PFSK-1 (cell line): Measurements from ENCODE around the gene PCDHAC1.

Experiments used
- FOXP2 ChIP-seq: optimal IDR thresholded peaks from 2 replicates; pipeline ENCODE3; 2011; ENCODE audit warnings: borderline replicate concordance, control low read depth, inconsistent platforms; ENCODE audit not compliant: insufficient read depth; ENCODE audit errors: extremely low read length, extremely low read depth
- POLR2AphosphoS5 ChIP-seq: IDR thresholded peaks from 2 replicates; pipeline ENCODE4 v1.6.1; 2012; ENCODE audit warnings: low read depth, mild to moderate bottlenecking, control low read depth, low read length, moderate library complexity
- REST ChIP-seq, 2 experiments: IDR thresholded peaks; 2 replicates each; pipeline versions ENCODE4 v1.6.1 to v1.8.0; 2011 to 2012; ENCODE audit warnings: low read depth in 2 of 2, low read length in 2 of 2, control low read depth in 1 of 2, inconsistent platforms in 1 of 2, mild to moderate bottlenecking in 1 of 2, moderate library complexity in 1 of 2; ENCODE audit not compliant: insufficient read depth in 1 of 2
- SIN3A ChIP-seq: IDR thresholded peaks from 2 replicates; pipeline ENCODE4 v1.6.1; 2012; ENCODE audit warnings: mild to moderate bottlenecking, low read length, moderate library complexity, borderline replicate concordance; ENCODE audit not compliant: insufficient read depth
- TAF1 ChIP-seq: IDR thresholded peaks from 2 replicates; pipeline ENCODE4 v1.6.1; 2012; ENCODE audit warnings: low read length, control low read depth, borderline replicate concordance; ENCODE audit not compliant: insufficient read depth

Gene PCDHAC1

GRCh38 chr5:140966293-140967225 is 40.5 kb downstream of the PCDHAC1 start, which contains the start of gene PCDHAC2:
PCDHAC2 (plus strand) TSS chr5:140966476; CDS start chr5:140966767, 291 bp downstream.
- TF ChIP-seq FOXP2, result peak; percentile 13
- no peak for TF ChIP-seq REST (IDR thresholded peaks at IDR 0.05; ENCODE audit: insufficient read depth in 1 of 2, low read depth in 2 of 2, low read length in 2 of 2)

GRCh38 chr5:140967226-140967893 is 41.3 kb downstream of the PCDHAC1 start:
- TF ChIP-seq POLR2AphosphoS5 (no peak), REST (IDR thresholded peaks at IDR 0.05; ENCODE audit: insufficient read depth in 1 of 2, low read depth in 2 of 2, low read length in 2 of 2) (no peak)

DNA sequence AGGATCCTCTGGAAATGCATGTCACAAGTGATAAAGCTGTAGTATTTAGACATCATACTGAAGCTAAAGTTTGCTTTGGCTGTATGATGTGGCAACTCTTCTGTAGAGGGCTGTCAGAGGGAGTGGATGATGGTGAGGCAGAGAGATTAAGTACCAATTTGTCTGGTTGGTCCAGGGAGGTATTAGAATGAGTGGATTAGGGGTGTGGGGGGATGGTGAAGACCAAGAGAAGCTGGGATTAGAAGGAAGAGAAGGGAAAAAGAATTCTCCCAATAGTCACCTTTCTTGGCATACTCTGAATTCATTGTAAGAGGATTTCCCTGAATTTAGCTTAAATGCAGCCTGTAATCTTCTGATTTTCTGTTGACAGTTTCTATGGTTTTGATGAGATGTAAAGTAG is 43.8 kb downstream of the PCDHAC1 start:
- TF ChIP-seq FOXP2 (no peak), SIN3A (no peak), TAF1 (no peak), REST (IDR thresholded peaks at IDR 0.05; ENCODE audit: insufficient read depth in 1 of 2, low read depth in 2 of 2, low read length in 2 of 2) (no peak), POLR2AphosphoS5 (no peak)

- TF ChIP-seq POLR2AphosphoS5 (no peak), REST (IDR thresholded peaks at IDR 0.05; ENCODE audit: insufficient read depth in 1 of 2, low read depth in 2 of 2, low read length in 2 of 2) (no peak), SIN3A (no peak), FOXP2 (no peak), TAF1 (no peak)
These were observed 47.5 kb downstream of the PCDHAC1 start for GRCh38 chr5:140973550-140973949.
